GM23338 (cell line): ENCODE measurements around the gene ASPRV1.
"Not testable (repeated sequence)": the region's sequence is repeated elsewhere in the genome, so short reads cannot be mapped to it uniquely, and the experiment has no call there.

Experiments
- CREB1 ChIP-seq: fragments of 250-450 bp; sonication (Bioruptor Pico); IDR thresholded peaks from 2 replicates; pipeline ENCODE4 v1.5.0; 2020; ENCODE audit warnings: low read depth, mild to moderate bottlenecking, moderate library complexity
- CTCF ChIP-seq, 2 experiments: fragments of 200-600 bp in 1 of 2; sonication (generic) in 1 of 2; conservative IDR thresholded peaks; 2 replicates each; pipeline versions ENCODE4 v1.5.1 to v1.6.1; 2016 to 2017; ENCODE audit warnings: antibody characterized with exemption in 2 of 2, low read depth in 2 of 2, mild to moderate bottlenecking in 2 of 2, moderate library complexity in 1 of 2
- EZH2 ChIP-seq: fragments of 200-600 bp; sonication (generic); IDR thresholded peaks from one replicate; pipeline ENCODE4 v1.8.0; 2017; ENCODE audit warnings: antibody characterized with exemption, mild to moderate bottlenecking, low read depth; ENCODE audit not compliant: unreplicated experiment
- EZH2phosphoT487 ChIP-seq: fragments of 200-600 bp; sonication (generic); IDR thresholded peaks from one replicate; pipeline ENCODE4 v1.8.1; 2018; ENCODE audit warnings: antibody characterized with exemption; ENCODE audit not compliant: unreplicated experiment
- JUNB ChIP-seq: IDR thresholded peaks from one replicate; pipeline ENCODE4 v1.6.1; 2016; ENCODE audit warnings: antibody characterized with exemption; ENCODE audit not compliant: unreplicated experiment
- NANOG ChIP-seq: IDR thresholded peaks from 2 replicates; pipeline ENCODE4 v1.6.1; 2016; ENCODE audit warnings: antibody characterized with exemption, borderline replicate concordance
- POLR2AphosphoS5 ChIP-seq: IDR thresholded peaks from 2 replicates; pipeline ENCODE4 v1.6.1; 2016; ENCODE audit warnings: antibody characterized with exemption, low read depth
- REST ChIP-seq: IDR thresholded peaks from one replicate; pipeline ENCODE4 v1.6.1; 2018; ENCODE audit warnings: antibody characterized with exemption; ENCODE audit not compliant: unreplicated experiment
- STAT1 ChIP-seq: IDR thresholded peaks from one replicate; pipeline ENCODE4 v1.6.1; 2016; ENCODE audit warnings: antibody characterized with exemption; ENCODE audit not compliant: unreplicated experiment
- ZNF331 ChIP-seq: fragments of 250-450 bp; sonication (Bioruptor Pico); IDR thresholded peaks from 2 replicates; pipeline ENCODE4 v1.5.0; 2020; ENCODE audit warnings: low read depth, mild to moderate bottlenecking, moderate library complexity
- ZNF462 ChIP-seq: fragments of 250-450 bp; sonication (Bioruptor Pico); IDR thresholded peaks from 2 replicates; pipeline ENCODE4 v1.5.0; 2020; ENCODE audit warnings: mild to moderate bottlenecking, moderate library complexity

- TF ChIP-seq CTCF (conservative IDR thresholded peaks at IDR 0.05; ENCODE audit: low read depth in 2 of 2); STAT1; EZH2phosphoT487; ZNF331 (CRISPR knock-in tag); REST; EZH2; POLR2AphosphoS5; CREB1 (CRISPR knock-in tag); NANOG; ZNF462 (CRISPR knock-in tag); JUNB: not testable (repeated sequence)
Observed at GRCh38 chr2:69950671-69951070, 10.8 kb downstream of the ASPRV1 start.
